AG10803 (cell line): ENCODE data around the gene RGS14.
"Not testable (repeated sequence)": the region's sequence is repeated elsewhere in the genome, so short reads cannot be mapped to it uniquely, and the experiment has no call there.

Experiments used
- DNase-seq: peaks from one replicate; pipeline ENCODE4 v3.0.0; 2010; ENCODE audit warnings: low read depth
- H3K4me3 ChIP-seq: 2 replicates; pipeline ENCODE4 v1.5.1; 2011; ENCODE audit warnings: mild to moderate bottlenecking, low read length, control low read depth
- TF ChIP-seq, protein P1 (sequence below): conservative IDR thresholded peaks from 2 replicates; pipeline ENCODE4 v1.5.1; 2011; ENCODE audit warnings: mild to moderate bottlenecking, low read length, control low read depth, inconsistent platforms

Gene RGS14

DNA sequence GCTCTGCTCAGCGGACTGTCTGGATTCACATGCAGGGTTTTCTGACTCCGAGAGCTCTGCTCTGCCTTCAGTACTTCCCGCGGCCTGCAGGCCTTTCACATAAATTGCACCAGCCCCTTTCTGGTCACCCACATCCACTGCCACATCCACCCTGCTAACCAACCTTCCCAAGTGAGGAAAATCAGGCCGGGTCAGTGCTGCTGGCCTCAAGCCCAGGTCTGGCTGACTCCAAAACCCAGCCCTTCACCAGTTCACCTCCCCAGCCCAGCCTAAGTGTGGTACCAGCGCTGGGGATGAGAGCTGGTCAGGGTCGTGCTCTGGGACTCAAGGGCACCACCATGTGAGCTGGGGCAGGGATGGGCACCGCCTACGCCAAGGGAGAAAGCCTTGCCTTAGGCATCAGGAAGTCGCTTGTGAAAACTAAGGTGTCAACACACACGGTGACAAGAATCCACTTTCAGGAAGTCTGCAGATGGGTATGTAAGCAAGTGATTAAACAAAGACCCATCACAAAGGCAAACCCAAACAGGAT lies 18.6 kb upstream of the RGS14 start:
- H3K4me3 ChIP-seq, result no peak overlapping the region
- TF ChIP-seq, protein P1, sequence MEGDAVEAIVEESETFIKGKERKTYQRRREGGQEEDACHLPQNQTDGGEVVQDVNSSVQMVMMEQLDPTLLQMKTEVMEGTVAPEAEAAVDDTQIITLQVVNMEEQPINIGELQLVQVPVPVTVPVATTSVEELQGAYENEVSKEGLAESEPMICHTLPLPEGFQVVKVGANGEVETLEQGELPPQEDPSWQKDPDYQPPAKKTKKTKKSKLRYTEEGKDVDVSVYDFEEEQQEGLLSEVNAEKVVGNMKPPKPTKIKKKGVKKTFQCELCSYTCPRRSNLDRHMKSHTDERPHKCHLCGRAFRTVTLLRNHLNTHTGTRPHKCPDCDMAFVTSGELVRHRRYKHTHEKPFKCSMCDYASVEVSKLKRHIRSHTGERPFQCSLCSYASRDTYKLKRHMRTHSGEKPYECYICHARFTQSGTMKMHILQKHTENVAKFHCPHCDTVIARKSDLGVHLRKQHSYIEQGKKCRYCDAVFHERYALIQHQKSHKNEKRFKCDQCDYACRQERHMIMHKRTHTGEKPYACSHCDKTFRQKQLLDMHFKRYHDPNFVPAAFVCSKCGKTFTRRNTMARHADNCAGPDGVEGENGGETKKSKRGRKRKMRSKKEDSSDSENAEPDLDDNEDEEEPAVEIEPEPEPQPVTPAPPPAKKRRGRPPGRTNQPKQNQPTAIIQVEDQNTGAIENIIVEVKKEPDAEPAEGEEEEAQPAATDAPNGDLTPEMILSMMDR, result no peak
- no peak for DNase-seq

DNA sequence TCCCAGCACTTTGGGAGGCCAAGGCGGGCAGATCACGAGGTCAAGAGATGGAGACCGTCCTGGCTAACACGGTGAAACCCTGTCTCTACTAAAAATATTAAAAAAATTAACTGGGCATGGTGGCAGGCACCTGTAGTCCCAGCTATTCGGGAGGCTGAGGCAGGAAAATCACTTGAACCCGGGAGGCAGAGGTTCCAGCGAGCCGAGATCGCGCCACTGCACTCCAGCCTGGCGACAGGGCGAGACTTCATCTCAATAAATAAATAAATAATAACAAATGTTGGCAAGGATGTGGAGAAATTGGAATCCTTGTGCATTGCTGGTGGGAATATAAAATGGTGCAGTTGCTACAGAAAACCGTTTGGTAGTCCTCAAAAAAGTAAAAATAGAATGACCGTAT lies 14.7 kb upstream of the RGS14 start:
- not testable (repeated sequence) for DNase-seq, H3K4me3 ChIP-seq

DNA sequence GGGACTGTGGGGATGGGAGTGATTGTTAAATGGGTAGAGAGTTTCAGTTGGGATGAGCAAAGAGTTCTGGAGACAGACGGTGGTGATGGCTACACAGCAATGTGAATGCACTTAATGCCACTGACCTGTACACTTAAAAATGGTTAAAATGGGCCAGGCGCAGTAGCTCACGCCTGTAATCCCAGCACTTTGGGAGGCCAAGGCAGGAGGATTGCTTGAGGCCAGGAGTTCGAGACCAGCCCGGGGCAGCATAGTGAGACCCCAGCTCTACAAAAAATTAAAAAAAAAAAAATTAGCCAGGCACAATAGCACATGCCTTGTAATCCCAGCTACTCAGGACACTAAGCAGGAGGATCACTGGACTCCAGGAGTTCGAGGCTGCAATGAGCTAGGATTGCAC lies 13.9 kb upstream of the RGS14 start:
- TF ChIP-seq, protein P1, result no peak
- H3K4me3 ChIP-seq, result no peak overlapping the region
- no peak for DNase-seq

- H3K4me3 ChIP-seq, result no peak overlapping the region
- TF ChIP-seq, protein P1, result no peak
- no peak for DNase-seq
Measured at GRCh38 chr5:177344891-177345290, 12.8 kb upstream of the RGS14 start.

GRCh38 chr5:177346820-177347219 lies 10.9 kb upstream of the RGS14 start:
- no peak for DNase-seq
- no peak overlapping the region for H3K4me3 ChIP-seq
- TF ChIP-seq, protein P1, result no peak

DNA sequence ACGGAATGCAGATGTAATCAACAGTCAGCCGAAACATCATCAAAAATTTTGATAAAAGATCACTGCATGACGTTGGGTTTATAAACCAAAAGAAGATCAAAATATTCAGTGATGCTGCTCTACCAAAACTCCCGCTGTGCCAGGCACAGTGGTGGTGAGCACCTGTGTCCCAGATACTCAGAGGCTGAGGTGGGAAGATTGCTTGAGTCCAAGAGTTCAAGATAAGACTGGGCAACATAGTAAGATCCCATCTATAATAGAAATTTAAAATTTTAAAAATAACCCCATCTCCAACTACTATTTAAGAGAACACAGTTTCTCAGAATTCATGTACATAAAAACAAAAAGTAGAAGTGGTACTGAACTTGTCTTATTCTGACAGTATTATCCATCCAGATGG lies 10.0 kb upstream of the RGS14 start:
- H3K4me3 ChIP-seq, result no peak overlapping the region
- no peak for DNase-seq
- TF ChIP-seq, protein P1, result no peak

GRCh38 chr5:177349362-177349647 lies 8.4 kb upstream of the RGS14 start:
- no peak overlapping the region for H3K4me3 ChIP-seq
- no peak for DNase-seq
- TF ChIP-seq, protein P1, result no peak

DNA sequence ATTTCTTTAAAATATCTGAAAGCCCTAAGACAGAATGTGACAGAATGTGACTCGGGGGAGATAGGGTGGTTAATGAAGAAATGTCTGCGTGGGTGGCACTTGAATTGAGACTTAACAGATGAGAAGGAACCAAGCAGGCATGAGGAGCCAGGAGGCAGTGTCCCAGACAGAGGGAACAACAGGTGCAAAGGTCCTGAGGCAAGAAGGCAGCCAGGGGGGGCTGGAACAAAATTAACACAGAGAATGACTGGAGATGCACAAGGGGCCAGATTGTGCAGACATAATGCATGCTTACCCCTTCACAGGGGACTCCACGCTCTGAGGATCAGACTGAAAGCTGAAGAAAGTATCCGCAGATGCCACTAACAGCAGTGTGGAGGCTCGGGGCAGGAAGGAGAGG lies 8.0 kb upstream of the RGS14 start:
- no peak for DNase-seq
- TF ChIP-seq, protein P1, result no peak
- H3K4me3 ChIP-seq, result peak overlapping the region; percentile 100; the same call in 1 of the 2 replicates
